GM12878 (cell line): ENCODE measurements around the gene ZBTB21. TPM values are rescaled to one million over a fixed set of nuclear protein-coding genes. Genes with fewer than 3 reads are reported as not detected.

Experiments used
- ATAC-seq: fragments of 200-7000 bp; cut with Tn5 transposase; 3 replicates; pipeline ENCODE4 v1.9.1; 2020; ENCODE audit warnings: mild to moderate bottlenecking, moderate library complexity
- BruUV-seq: library from RNA; stranded (reverse); fragments of 400-500 nt; replicated peaks from 2 replicates; lab custom pipeline; 2021; lab: Mats Ljungman, UMichigan
- CTCF ChIA-PET: fragments of 300-600 bp; sonication (Branson Sonifier 250); formaldehyde crosslinking; extraction: SDS; loops from one replicate; lab custom pipeline; 2021; ENCODE audit warnings: inconsistent platforms; lab: Yijun Ruan, JAX
- POLR2A ChIA-PET: fragments of 350-600 bp; formaldehyde crosslinking; extraction: SDS; loops from one replicate; lab custom pipeline; 2021; ENCODE audit warnings: inconsistent platforms; lab: Charles Lee
- RAD21 ChIA-PET: fragments of 300-600 bp; sonication (Branson Sonifier 250); formaldehyde crosslinking; loops from one replicate; lab custom pipeline; 2023; ENCODE audit warnings: antibody characterized with exemption; ENCODE audit not compliant: unreplicated experiment; lab: Charles Lee
- SMC1A ChIA-PET: fragments of 300-600 bp; sonication (Branson Sonifier 250); formaldehyde crosslinking; loops from one replicate; lab custom pipeline; 2023; ENCODE audit not compliant: unreplicated experiment, uncharacterized antibody; lab: Charles Lee
- DNase-seq: peaks from one replicate; pipeline ENCODE4 v3.0.0-alpha.2; 2011; ENCODE audit warnings: low read depth, low spot score
- FAIRE-seq: peaks from 3 replicates; lab custom pipeline; 2011; peaks lifted over from hg19 to GRCh38; lab: Jason Lieb, UNC
- H2AFZ ChIP-seq: 2 replicates; pipeline ENCODE4 v1.6.0; 2011; ENCODE audit warnings: low read depth, low read length, control low read depth; ENCODE audit not compliant: control insufficient read depth
- H3K27ac ChIP-seq: 2 replicates; pipeline ENCODE4 v1.5.1; 2011; ENCODE audit warnings: control low read depth; ENCODE audit not compliant: control insufficient read depth, insufficient read depth
- H3K27me3 ChIP-seq, 2 experiments: replicated peaks in 1 of 2; 2 replicates each; pipeline versions ENCODE4 v1.6.0 to v1.6.1; 2011; ENCODE audit warnings: low read length in 1 of 2; ENCODE audit not compliant: control insufficient read depth in 2 of 2, insufficient read depth in 2 of 2
- H3K36me3 ChIP-seq, 2 experiments: 2 replicates each; pipeline ENCODE4 v1.5.1; 2011; ENCODE audit warnings: low read length in 1 of 2; ENCODE audit not compliant: control insufficient read depth in 2 of 2, insufficient read depth in 2 of 2
- H3K4me1 ChIP-seq: 2 replicates; pipeline ENCODE4 v1.6.1; 2011; ENCODE audit warnings: mild to moderate bottlenecking, low read length, moderate library complexity, mixed read lengths; ENCODE audit not compliant: control insufficient read depth, insufficient read depth
- H3K4me2 ChIP-seq: 2 replicates; pipeline ENCODE4 v1.6.0; 2011; ENCODE audit warnings: control low read depth; ENCODE audit not compliant: control insufficient read depth, insufficient read depth
- H3K4me3 ChIP-seq: fragments of 200-600 bp; sonication (generic); 2 replicates; pipeline ENCODE4 v1.5.1; 2016
- H3K79me2 ChIP-seq: 2 replicates; pipeline ENCODE4 v1.6.0; 2011; ENCODE audit warnings: low read length; ENCODE audit not compliant: control insufficient read depth, insufficient read depth
- H3K9ac ChIP-seq: 2 replicates; pipeline ENCODE4 v1.8.0; 2011; ENCODE audit warnings: low read length, control low read depth, mixed read lengths; ENCODE audit not compliant: control insufficient read depth, insufficient read depth
- H3K9me3 ChIP-seq: replicated peaks from 3 replicates; pipeline ENCODE4 v1.5.1; 2011; ENCODE audit warnings: mild to moderate bottlenecking, low read length; ENCODE audit not compliant: control insufficient read depth, insufficient read depth
- H4K20me1 ChIP-seq: 2 replicates; pipeline ENCODE4 v1.6.0; 2011; ENCODE audit not compliant: control insufficient read depth, insufficient read depth
- BMI1 ChIP-seq: fragments of 450-650 bp; IDR thresholded peaks from 2 replicates; pipeline ENCODE4 v1.6.1; 2016; ENCODE audit warnings: mild to moderate bottlenecking, moderate library complexity, borderline replicate concordance
- CHD2 ChIP-seq: IDR thresholded peaks from 2 replicates; pipeline ENCODE4 v1.6.1; 2011; ENCODE audit warnings: low read depth, low read length, improper control_type of control experiment, borderline replicate concordance
- RELA ChIP-seq: fragments of 450-650 bp; IDR thresholded peaks from 2 replicates; pipeline ENCODE4 v1.8.0; 2014; ENCODE audit warnings: borderline replicate concordance; ENCODE audit not compliant: partially characterized antibody
- SIX5 ChIP-seq: IDR thresholded peaks from 2 replicates; pipeline ENCODE4 v1.6.1; 2011; ENCODE audit warnings: mild to moderate bottlenecking, low read depth, low read length, moderate library complexity; ENCODE audit not compliant: severe bottlenecking
- USF1 ChIP-seq: IDR thresholded peaks from 2 replicates; pipeline ENCODE4 v1.6.1; 2011; ENCODE audit warnings: borderline replicate concordance, low read depth, mild to moderate bottlenecking, moderate library complexity, mixed read lengths, low read length; ENCODE audit not compliant: insufficient read depth; ENCODE audit errors: extremely low read length
- ZNF24 ChIP-seq: fragments of 450-650 bp; IDR thresholded peaks from 2 replicates; pipeline ENCODE4 v1.6.1; 2017; ENCODE audit warnings: antibody characterized with exemption, mild to moderate bottlenecking
- WGBS: methylation state at CpG from one replicate; pipeline ENCODE4 v1.1.6; 2016; ENCODE audit warnings: low lambda C conversion rate; ENCODE audit not compliant: insufficient replicate concordance, insufficient coverage; ENCODE audit errors: missing lambda C conversion rate; 5-methylcytosine and 5-hydroxymethylcytosine counted together
- in situ Hi-C: fragments of 300-500 bp; cut with MboI; formaldehyde crosslinking; loops from 9 replicates; pipeline ENCODE4 v1.14.3; 2018; ENCODE audit warnings: mixed read lengths
- intact Hi-C: fragments of 100-400 bp; cut with micrococcal nuclease; formaldehyde crosslinking; loops from one replicate; pipeline ENCODE4 v1.14.2; 2022; ENCODE audit not compliant: unreplicated experiment
- polyA plus RNA-seq, 11 experiments: library from polyadenylated mRNA; depleted of rRNA in 4 of 11; unstranded in 6 of 11; stranded (reverse) in 5 of 11; fragments of >200 nt; fragmentation: Nextera tagmentation in 4 of 11; fragmentation: Illumina TruSeq in 1 of 11; extraction: Ambion mirVana in 4 of 11; extraction: Trizol in 1 of 11; gene quantifications; 1 replicate in 1 of 11; 2 replicates in 10 of 11; pipeline versions ENCODE4 v1.2.1 to v1.2.3, GENCODE V29; 2011 to 2016; ENCODE audit warnings: inconsistent platforms in 2 of 11, missing spikeins in 2 of 11, low read depth in 1 of 11
- total RNA-seq, 4 experiments: library from RNA; depleted of rRNA in 3 of 4; stranded (reverse); fragments of >200 nt in 3 of 4; fragmentation: Illumina TruSeq in 1 of 4; extraction: Trizol in 1 of 4; gene quantifications; 2 replicates each; pipeline versions ENCODE4 v1.2.1 to v1.2.3, GENCODE V29; 2013 to 2021

The ZBTB21 gene
- total and polyA plus RNA-seq, 10 of the 15 experiments (the other 5 are each of a cell fraction or from before 2014, with no cell fraction given), result 1.8 to 21.6 (median 10.6) TPM

- H2AFZ ChIP-seq, result no peak overlapping the region
- no peaks in the 10 kb centered on the region for H3K36me3 ChIP-seq
- H3K9me3 ChIP-seq, result no peaks in the 10 kb centered on the region; the same call in 2 of the 3 replicates
- no peak overlapping the region for H3K4me3 ChIP-seq
- H3K27ac ChIP-seq, result no peak overlapping the region
- no peak overlapping the region for H3K4me2 ChIP-seq
- no peak overlapping the region for H3K9ac ChIP-seq
- RAD21 ChIA-PET, result no interaction called here
- FAIRE-seq, result no peak
- TF ChIP-seq BMI1, result no peak
- no peak for TF ChIP-seq RELA
- no peak for TF ChIP-seq ZNF24
- no peak for TF ChIP-seq CHD2
- no peak for TF ChIP-seq SIX5
- no peak for TF ChIP-seq USF1
- TF ChIP-seq, all 136 proteins: peak for 0
- POLR2A ChIA-PET, result no interaction called here
- intact Hi-C loops (no loop called here), in situ Hi-C loops (no loop called here)
- CTCF ChIA-PET, result interaction anchor here (0.7 kb wide), 1 partner anchor 145 kb away, joined by 3 read pairs; no protein-coding TSS in a partner anchor
- 48% methylated on average over 3 of the region's 4 CpGs for WGBS
- Histone ChIP-seq H3K27me3 (no peaks in the 10 kb centered on the region; a peak in 2 of 4 replicates), H3K4me1 (no peaks in the 10 kb centered on the region), H3K79me2 (no peaks in the 10 kb centered on the region), H4K20me1 (no peaks in the 10 kb centered on the region)
- SMC1A ChIA-PET, result interaction anchor here (1.3 to 1.7 kb wide), 2 partner anchors 12 to 24 kb away, joined by 3 read pairs; no protein-coding TSS in a partner anchor
- DNase-seq, result no peak
- no peak for ATAC-seq
- BruUV-seq, result no TSS peak
Measured at GRCh38 chr21:41967708-41968107, 42.5 kb downstream of the ZBTB21 start.
